NCI-H2029 treated with DMSO at 0.1 percent for 48 hours (cell line): Measurements from ENCODE around the gene SVEP1.
"Not testable (repeated sequence)": the region's sequence is repeated elsewhere in the genome, so short reads cannot be mapped to it uniquely, and the experiment has no call there.

Experiments used
- DNase-seq: peaks from one replicate; lab custom pipeline; 2025; lab: John Stamatoyannopoulos, UW

SVEP1 gene

GRCh38 chr9:110443866-110444220 is 135.7 kb downstream of the SVEP1 start:
- no peak for DNase-seq

DNA sequence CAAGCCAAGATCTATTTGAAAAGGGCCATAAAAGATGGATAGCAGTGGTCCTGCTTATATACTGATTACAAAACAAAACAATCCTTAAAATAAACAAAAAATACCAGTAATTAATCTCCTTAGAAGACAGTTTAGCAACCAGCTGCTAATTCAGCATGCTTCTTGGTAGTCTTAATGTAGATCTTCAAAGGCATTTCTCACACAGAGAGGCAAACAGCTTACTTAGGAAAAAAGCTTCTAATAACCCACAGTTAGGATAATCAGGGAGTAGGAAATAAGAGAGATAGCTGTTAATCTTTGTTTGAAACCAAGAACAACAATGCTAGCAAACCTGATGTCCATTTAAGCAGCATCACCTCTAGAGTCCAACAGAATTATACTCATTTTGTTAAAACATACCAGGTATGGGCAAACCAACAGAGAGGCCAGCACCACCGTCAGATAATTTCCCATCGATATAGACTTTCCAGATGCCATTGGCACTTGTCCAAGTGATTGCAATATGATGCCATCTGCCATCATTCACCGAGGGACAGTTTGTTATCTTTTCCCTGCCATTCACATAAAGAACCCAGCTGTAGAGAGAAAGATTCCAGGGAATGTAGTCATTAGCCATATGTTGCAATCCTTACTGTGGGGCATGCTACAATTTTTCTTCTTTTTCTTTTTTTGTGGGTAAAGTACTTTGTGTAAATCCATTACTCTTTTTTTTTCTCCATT is 136.2 kb downstream of the SVEP1 start:
- no peak for DNase-seq

DNA sequence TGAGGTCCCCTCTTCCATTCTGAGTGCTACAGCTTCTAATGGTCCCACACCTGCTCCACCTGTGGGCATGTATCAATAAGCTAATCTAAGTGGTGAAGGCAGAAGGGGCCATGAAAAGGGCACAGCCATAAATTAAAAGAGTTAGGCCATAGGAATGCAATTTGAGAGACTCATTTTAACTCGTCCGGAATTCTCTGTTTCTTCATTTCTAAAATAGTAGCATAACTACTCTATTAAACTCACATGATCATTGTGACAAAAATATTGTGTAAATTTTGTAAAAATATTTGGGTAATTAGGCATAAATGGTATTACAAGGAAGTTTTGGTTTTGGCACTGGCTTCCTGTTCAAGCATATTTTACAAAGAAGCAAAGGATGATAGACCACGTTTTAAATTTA is 138.7 kb downstream of the SVEP1 start:
- DNase-seq, result no peak

DNA sequence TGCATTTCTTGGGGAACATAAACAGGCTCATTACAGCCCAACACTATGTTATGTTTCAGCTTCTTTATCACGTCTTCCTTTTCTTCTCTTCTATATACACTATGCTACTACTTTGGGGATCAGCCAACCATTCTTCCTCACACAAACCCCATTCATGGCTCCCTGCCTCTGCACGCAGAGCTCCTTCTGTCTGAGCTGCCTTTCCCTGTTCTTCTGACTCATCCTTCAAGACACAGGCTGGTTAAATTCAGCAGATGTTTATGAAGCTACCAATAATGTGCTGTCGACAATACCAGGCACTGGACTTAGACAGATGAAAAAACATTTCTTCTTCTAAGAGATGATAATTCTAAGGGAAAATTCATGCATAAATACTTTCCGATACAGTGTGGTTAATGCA is 139.4 kb downstream of the SVEP1 start:
- no peak for DNase-seq

- DNase-seq, result no peak
Measured at GRCh38 chr9:110432253-110432652, 147.3 kb downstream of the SVEP1 start.

DNA sequence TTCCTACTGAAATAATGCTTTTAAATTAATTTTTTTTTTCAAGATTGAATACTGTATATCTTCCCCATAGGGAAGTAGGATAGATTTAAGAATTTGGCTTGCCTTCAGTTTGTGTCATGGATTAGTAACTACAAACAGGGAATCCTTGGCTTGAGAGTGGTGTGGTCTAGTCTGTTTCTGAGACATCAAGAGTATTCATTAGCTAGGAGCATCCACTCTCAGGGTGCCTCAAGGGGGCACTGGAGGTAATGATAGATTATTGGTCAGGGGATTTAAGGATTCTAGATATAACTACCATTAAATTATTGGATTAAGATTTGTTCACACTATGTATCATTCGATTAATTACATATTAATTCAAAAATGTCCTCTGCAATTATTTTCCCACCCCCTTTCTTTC is 150.1 kb downstream of the SVEP1 start:
- no peak for DNase-seq

DNA sequence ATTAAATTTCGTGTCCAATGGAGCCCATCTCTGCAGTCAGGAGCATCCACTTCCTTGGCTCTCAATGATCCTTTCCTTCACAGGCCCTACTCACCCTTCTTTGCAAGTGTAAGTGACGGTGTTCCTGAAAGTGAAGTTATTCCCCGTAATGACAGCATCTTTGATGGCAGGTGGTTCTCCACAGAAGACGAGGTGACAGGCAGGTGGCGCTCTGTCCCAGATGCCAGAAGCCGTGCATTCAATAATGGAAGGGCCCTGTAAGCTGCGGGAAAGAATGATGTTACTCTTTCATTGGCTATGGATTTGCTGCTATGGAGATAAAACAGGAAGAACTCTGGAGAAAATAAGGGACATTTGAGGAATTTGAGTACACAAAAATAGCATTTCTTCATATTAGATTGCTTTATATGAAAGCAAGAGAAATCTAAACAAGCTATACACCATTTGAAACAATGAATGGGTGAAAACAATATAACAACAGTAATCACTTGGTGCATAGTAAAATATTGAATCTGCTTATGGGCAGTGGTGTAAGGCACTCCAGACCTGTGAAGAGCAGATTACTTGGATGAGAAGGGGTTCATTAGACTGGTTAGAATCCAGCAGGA is 151.9 kb downstream of the SVEP1 start:
- no peak for DNase-seq

GRCh38 chr9:110426052-110426709 is 153.4 kb downstream of the SVEP1 start:
- DNase-seq, result no peak

DNA sequence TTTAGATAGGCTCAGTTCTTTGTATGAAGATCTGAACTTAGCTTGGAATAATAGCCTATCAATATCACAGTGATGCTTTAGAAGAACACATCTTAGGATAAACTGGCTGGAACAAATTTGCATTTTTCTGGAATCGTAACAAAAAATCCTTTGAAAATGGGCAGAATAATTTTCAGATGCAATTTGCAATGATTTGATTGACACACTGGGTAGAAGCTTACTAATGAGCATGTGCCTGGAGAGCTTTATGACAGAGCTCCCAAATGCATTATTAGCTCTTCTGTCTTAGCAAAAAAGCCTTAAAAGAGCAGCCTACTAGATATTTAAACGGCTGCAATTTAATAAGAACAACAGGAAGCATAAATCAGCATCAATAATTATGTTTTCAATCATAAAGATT is 165.1 kb downstream of the SVEP1 start:
- no peak for DNase-seq

GRCh38 chr9:110410961-110411360 is 168.6 kb downstream of the SVEP1 start:
- DNase-seq, result no peak

DNA sequence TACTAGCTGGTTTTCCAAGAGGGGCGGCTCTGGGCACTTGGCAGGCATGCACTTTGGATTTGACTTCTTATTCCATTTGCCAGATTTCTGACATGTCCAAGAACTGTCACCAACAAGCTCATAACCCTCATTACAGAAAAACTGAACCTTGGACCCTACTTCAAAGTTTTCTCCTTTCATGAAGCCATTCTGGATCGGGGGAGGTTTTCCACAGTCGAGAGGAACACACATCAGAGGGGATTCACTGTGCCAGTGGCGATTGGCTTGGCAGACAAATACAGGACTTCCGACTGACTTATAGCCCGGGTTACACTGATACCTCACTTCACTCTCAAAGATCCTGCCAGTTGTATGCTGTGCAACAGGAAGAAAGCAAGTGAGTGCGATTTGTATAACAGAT is 170.9 kb downstream of the SVEP1 start:
- no peak for DNase-seq

DNA sequence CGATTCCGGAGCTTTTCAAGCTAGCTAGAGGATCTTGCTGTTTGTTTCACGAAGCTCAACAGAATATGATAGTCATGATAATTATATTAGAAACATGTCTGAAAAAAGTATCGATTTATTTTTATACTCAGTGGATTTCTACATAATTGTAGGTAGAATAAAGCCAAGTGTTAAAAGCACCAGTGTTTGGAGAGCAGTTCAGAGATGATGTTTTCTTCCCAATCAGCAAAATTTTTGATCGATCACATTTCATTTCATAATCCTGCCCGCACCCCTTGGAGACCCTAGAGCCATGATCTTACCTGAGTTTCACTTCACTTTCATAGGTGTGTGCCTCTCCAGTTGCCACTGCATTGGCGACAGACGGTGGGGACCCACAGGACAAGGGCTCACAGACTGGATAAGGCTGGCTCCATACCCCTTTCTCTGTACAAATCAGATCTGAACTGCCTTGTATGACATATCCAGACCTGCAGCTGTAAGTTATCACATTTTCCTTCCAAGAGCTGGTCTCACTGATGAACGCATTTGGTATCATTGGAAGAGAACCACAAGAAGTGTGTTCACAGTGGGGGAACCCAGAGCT is 173.6 kb downstream of the SVEP1 start:
- no peak for DNase-seq

- DNase-seq, result no peak
Measured at GRCh38 chr9:110404473-110404872, 175.1 kb downstream of the SVEP1 start.

GRCh38 chr9:110399983-110400382 is 179.6 kb downstream of the SVEP1 start:
- DNase-seq, result no peak

DNA sequence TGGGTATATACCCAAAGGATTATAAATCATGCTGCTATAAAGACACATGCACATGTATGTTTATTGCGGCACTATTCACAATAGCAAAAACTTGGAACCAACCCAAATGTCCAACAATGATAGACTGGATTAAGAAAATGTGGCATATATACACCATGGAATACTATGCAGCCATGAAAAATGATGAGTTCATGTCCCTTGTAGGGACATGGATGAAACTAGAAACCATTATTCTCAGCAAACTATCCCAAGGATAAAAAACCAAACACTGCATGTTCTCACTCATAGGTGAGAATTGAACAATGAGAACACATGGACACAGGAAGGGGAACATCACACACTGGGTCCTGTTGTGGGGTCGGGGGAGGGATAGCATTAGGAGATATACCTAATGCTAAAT is 180.5 kb downstream of the SVEP1 start:
- DNase-seq, result not testable (repeated sequence)

DNA sequence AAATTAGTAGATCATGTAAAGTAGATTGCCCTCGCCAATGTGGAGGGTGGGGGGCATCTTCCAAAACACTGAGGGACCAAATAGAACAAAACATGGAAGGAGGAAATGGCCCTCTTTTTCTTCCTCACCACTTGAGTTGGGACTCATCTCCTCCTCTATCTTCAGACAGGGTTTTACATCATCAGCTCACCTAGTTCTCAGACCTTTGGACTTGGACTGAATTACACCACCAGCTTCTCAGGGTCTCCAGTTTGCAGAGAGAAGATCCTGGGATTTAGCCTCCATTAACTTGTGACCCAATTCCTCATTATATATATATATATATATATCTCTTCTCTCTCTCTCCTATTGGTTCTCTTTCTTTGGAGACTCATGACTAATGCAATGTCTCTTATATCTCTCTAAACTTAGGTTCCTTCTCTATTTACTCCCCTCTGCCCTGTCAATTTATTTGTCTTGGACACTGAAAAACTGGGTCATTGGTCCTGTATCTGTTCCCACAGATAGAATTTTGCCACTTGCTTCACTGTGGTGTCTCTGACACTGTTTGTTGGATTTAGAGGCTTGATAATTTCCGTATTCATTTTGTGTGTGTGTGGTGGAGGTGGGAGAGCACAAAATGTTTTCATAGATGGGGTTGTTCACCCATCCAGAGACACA is 187.6 kb downstream of the SVEP1 start:
- DNase-seq, result no peak

- DNase-seq, result no peak
Measured at GRCh38 chr9:110389148-110389750, 190.3 kb downstream of the SVEP1 start.

GRCh38 chr9:110383491-110383890 is 196.1 kb downstream of the SVEP1 start:
- DNase-seq, result no peak

DNA sequence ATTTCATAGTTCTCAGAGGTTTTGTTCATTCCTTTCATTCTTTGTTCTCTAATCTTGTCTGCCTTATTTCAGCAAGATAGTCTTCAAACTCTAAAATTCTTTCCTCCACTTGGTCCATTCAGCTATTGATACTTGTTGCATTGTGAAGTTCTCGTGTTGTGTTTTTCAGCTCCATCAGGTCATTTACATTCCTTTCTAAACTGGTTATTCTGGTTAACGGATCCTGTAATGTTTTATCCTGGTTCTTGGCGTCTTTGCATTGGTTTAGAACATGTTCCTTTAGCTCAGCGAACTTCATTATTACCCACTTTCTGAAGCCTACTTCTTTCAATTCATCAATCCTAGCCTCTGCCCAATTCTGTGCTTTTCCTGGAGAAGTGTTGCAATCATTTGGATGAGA is 196.8 kb downstream of the SVEP1 start:
- DNase-seq, result no peak

- DNase-seq, result no peak
Measured at GRCh38 chr9:110371411-110372007, 208.0 kb downstream of the SVEP1 start.

DNA sequence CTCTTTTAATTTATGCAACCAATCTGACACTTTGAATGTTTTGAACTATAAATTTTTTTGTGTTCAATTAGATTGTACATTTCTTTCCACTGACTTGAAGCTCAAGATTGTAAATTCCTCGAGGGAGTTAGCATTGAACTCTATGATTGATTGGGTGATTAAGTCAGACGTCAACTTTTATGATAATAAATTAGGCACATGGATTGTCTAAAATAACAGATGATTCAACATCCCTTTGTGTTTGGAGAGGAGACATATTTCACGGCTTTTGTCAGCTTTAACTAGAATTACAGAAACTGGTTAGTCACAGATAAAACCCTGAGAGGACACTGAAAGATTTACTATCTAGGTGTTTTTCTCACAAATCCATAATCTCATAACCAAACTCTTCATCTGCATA is 209.2 kb downstream of the SVEP1 start:
- DNase-seq, result no peak

DNA sequence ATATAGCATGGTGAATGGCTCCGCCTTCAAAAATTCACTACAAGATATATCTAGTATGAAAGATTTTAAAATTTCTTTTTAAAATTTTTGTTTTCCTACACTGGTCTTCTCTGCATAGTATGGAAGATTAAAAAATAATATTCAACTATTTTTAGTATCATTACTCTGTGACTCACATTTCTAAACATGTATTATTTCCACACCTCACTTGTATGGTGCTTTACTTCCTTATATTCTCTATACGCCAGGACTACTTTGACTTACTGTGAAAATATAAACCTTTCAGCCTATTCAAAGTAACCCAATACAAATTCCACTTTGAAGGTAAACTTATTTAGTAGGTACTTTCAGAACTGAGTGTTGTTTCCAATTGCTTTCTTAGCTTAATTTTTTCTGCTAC is 215.1 kb downstream of the SVEP1 start:
- DNase-seq, result no peak
